Activated T-helper 17 cell treated with anti-CD3 and anti-CD28 coated beads, Interleukin-2, amount 50 U/mL, for 72 hours (primary cell): ENCODE data around the gene PANK4. TPM values are rescaled to one million over a fixed set of nuclear protein-coding genes. Genes with fewer than 3 reads are reported as not detected.

ENCODE experiments used
- ATAC-seq: fragments of 150-1000 bp; cut with Tn5 transposase; replicated peaks from 2 replicates; pipeline ENCODE4 v1.10.0; 2021; ENCODE audit warnings: mild to moderate bottlenecking, moderate library complexity
- H3K27ac Mint-ChIP-seq: one replicate; pipeline ENCODE4 v1.8.0; 2022; ENCODE audit warnings: mixed read lengths
- H3K27me3 Mint-ChIP-seq: one replicate; pipeline ENCODE4 v1.8.0; 2022; ENCODE audit warnings: mixed read lengths
- H3K36me3 Mint-ChIP-seq: one replicate; pipeline ENCODE4 v1.8.0; 2022; ENCODE audit warnings: low read depth, mild to moderate bottlenecking, mixed read lengths
- H3K4me1 Mint-ChIP-seq: one replicate; pipeline ENCODE4 v1.8.0; 2022; ENCODE audit warnings: mixed read lengths
- H3K4me3 Mint-ChIP-seq: one replicate; pipeline ENCODE4 v1.8.0; 2022; ENCODE audit warnings: mild to moderate bottlenecking, mixed read lengths
- H3K9me3 Mint-ChIP-seq: one replicate; pipeline ENCODE4 v1.8.0; 2022; ENCODE audit warnings: mixed read lengths
- total RNA-seq, 2 donors: library from RNA; stranded (reverse); gene quantifications; one replicate each; pipeline ENCODE4 v1.2.3, GENCODE V29; 2022

Gene PANK4
- total RNA-seq, 2 donors from 2014 or later = 41.7 to 54.9 TPM

- peaks cover 20% of the 10 kb centered on the region for H3K4me1 Mint-ChIP-seq
- H3K27me3 Mint-ChIP-seq = no peaks in the 10 kb centered on the region
- H3K4me3 Mint-ChIP-seq = no peak overlapping the region
- H3K27ac Mint-ChIP-seq = no peak overlapping the region
- H3K9me3 Mint-ChIP-seq = no peaks in the 10 kb centered on the region
- no peak for ATAC-seq
- peaks cover 71% of the 10 kb centered on the region for H3K36me3 Mint-ChIP-seq
These were observed 6.7 kb downstream of the PANK4 start for GRCh38 chr1:2519729-2520128.

- no peak for ATAC-seq
- Mint-ChIP-seq H3K4me1 (peaks cover 15% of the 10 kb centered on the region), H3K27ac (no peak overlapping the region), H3K4me3 (no peak overlapping the region), H3K27me3 (no peaks in the 10 kb centered on the region), H3K9me3 (no peaks in the 10 kb centered on the region), H3K36me3 (peaks cover 66% of the 10 kb centered on the region)
These were observed 7.2 kb downstream of the PANK4 start for GRCh38 chr1:2519029-2519685.

- ATAC-seq = no peak
- Mint-ChIP-seq H3K4me3 (no peak overlapping the region), H3K27me3 (no peaks in the 10 kb centered on the region), H3K4me1 (peaks cover 10% of the 10 kb centered on the region), H3K36me3 (peaks cover 64% of the 10 kb centered on the region), H3K9me3 (no peaks in the 10 kb centered on the region), H3K27ac (no peak overlapping the region)
These were observed 7.9 kb downstream of the PANK4 start for GRCh38 chr1:2518528-2518927.

- ATAC-seq = no peak
- Mint-ChIP-seq H3K4me3 (no peak overlapping the region), H3K27me3 (no peaks in the 10 kb centered on the region), H3K4me1 (peaks cover 6% of the 10 kb centered on the region), H3K9me3 (no peaks in the 10 kb centered on the region), H3K27ac (no peak overlapping the region), H3K36me3 (peaks cover 67% of the 10 kb centered on the region)
These were observed 8.4 kb downstream of the PANK4 start for GRCh38 chr1:2517966-2518365.

GRCh38 chr1:2516946-2517345 is 9.4 kb downstream of the PANK4 start:
- H3K27ac Mint-ChIP-seq = no peak overlapping the region
- no peaks in the 10 kb centered on the region for H3K27me3 Mint-ChIP-seq
- H3K9me3 Mint-ChIP-seq = no peaks in the 10 kb centered on the region
- H3K36me3 Mint-ChIP-seq = peaks cover 65% of the 10 kb centered on the region
- H3K4me1 Mint-ChIP-seq = no peaks in the 10 kb centered on the region
- no peak for ATAC-seq
- H3K4me3 Mint-ChIP-seq = no peak overlapping the region

DNA sequence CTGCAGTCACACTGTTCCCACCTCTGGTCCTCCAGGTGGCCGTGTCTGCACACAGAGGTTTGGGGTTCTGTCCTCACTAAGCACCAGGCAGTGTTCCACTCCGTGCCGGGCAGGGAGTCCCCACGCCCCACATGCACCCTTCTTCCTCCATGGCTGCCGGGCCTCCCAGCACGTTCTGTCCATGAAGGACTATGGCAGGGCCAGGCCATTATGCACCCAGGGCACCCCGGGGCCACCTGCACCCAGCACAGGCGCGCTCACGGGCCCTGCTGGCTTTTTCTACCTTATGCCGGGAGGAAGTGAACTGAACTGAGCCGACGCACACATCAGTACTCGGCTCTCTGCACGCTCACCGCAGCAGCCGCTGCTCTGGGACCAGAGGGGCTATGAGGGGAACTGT is 10.3 kb downstream of the PANK4 start:
- H3K9me3 Mint-ChIP-seq = no peaks in the 10 kb centered on the region
- peaks cover 68% of the 10 kb centered on the region for H3K36me3 Mint-ChIP-seq
- H3K4me3 Mint-ChIP-seq = no peak overlapping the region
- no peak overlapping the region for H3K27ac Mint-ChIP-seq
- no peaks in the 10 kb centered on the region for H3K4me1 Mint-ChIP-seq
- no peaks in the 10 kb centered on the region for H3K27me3 Mint-ChIP-seq
- ATAC-seq = no peak

DNA sequence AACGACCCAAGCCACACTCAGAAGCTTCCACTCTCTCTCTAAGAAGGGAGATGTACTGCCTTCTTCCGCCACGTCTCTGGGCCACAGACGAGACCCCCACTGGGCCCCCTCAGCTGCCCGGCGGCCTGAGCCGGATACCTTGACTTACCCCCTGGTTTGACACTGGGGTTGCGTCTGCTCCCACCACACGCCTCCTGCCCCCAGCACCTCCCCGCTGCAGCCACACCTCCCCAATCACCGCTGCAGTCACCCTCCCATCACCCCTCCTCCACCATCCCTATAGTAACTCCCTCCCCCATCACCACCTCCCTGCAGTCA is 10.7 kb downstream of the PANK4 start:
- Mint-ChIP-seq H3K27ac (no peak overlapping the region), H3K27me3 (no peaks in the 10 kb centered on the region), H3K4me1 (no peaks in the 10 kb centered on the region), H3K4me3 (no peak overlapping the region), H3K9me3 (no peaks in the 10 kb centered on the region), H3K36me3 (peaks cover 64% of the 10 kb centered on the region)
- no peak for ATAC-seq

DNA sequence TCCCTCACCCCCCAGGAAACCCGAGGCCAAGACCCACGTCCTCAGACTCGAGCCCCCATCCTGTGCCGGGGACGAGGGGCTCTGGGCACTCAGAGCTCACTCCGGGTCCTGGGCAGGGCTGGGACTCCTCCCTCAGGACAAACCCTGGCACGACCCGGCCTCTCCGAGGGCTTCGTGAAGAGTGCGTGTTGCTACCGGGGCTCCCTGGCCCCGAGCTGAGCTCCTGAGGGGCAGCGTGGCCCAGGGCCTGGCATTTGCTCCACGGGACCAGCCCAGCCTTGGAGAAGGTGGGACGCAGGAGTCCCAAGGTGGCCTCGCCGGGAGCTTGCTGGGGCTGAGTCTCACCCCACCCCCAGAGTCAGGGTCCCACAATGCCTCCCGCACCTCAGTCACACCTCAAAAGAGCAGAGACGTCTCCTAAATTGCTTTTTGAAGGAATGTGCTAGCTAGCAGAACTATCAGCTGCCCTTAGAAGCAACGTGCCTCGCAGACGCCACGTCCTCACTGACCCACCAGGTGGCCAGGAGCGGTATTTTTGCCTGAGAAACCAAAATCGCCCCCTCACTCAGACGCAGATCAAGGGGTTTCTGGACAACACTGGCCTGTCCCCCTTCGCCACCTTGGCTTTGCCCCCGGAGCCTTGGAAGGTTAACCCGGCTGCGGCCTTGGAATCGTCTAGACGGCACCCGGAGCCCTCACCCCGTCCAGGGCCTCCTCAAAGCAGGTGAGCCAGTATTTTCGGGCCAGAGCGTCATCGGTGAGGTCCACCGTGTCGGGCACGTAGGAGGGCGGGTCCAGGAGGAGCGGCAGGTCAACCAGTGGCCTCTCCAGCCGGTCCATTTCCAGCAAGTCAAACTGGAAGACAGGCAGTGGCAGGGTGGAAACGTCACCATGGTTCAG is 11.3 kb downstream of the PANK4 start:
- Mint-ChIP-seq H3K27ac (no peak overlapping the region), H3K36me3 (peaks cover 67% of the 10 kb centered on the region), H3K9me3 (no peaks in the 10 kb centered on the region), H3K4me3 (no peak overlapping the region), H3K4me1 (no peaks in the 10 kb centered on the region), H3K27me3 (no peaks in the 10 kb centered on the region)
- ATAC-seq = no peak

DNA sequence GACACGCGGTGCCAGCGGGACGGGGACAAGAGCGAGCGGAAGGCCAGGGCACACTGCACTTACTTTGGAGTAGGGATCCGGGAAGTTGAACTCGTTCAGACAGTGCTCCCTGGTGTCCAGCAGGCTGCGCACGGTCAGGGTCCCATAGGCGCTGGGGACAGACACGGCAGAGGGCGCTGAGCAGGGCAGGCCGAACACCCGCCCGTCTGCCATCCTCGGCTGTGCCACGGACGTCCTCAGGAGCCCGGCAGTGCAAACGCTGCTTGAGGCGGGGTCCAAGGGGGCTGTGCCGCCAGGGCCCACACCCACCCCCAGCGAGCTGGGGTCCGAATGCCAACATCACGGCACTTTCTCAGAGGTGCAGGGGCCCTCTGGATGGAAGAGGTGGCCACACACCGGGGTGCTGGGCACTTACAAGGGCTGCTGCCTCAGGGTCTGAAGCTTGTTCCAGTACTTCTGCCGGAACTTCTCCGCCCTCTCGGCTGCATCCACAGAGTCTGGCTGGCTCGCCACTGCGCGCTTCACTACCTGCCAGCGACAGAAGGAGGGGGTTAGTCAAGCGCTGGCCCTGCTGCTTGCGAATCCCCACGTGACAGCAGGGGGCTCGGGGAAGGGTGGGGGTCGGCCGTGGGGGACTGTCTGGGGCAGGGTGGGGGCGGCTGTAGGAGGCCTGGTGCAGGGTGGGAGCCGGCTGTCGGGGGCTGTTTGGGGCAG is 12.3 kb downstream of the PANK4 start:
- no peak overlapping the region for H3K4me3 Mint-ChIP-seq
- H3K9me3 Mint-ChIP-seq = no peaks in the 10 kb centered on the region
- ATAC-seq = no peak
- H3K4me1 Mint-ChIP-seq = no peaks in the 10 kb centered on the region
- no peaks in the 10 kb centered on the region for H3K27me3 Mint-ChIP-seq
- H3K36me3 Mint-ChIP-seq = peaks cover 71% of the 10 kb centered on the region
- no peak overlapping the region for H3K27ac Mint-ChIP-seq

DNA sequence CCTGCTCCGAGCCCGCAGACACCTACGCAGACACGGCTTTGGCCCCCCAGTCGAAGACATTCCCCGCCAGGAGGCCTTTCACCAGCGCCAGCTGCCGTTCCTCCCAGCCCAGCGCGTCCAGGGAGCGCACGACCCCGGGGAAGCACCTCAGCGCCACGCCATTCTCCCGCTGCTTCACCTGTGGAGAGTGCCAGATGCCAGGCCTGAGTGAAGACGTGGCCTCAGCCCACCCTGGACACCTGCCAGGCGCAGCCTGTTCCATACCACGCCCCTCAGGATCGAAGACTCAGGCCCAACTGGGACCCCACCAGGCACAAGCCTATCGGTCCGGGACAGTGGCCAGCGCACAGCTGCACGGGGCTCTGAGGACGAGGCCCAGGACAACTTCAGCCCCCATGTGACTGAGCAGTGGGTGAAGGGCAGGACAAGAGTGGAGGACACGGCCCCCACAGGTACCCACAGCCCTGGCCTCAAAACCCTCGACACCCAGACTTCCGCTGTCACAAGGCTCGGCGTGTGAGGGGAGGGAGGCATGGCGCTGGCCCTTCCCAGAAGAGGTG is 13.5 kb downstream of the PANK4 start:
- Mint-ChIP-seq H3K27ac (no peak overlapping the region), H3K4me1 (no peaks in the 10 kb centered on the region), H3K27me3 (no peaks in the 10 kb centered on the region), H3K36me3 (peaks cover 68% of the 10 kb centered on the region), H3K4me3 (no peak overlapping the region), H3K9me3 (no peaks in the 10 kb centered on the region)
- ATAC-seq = no peak

DNA sequence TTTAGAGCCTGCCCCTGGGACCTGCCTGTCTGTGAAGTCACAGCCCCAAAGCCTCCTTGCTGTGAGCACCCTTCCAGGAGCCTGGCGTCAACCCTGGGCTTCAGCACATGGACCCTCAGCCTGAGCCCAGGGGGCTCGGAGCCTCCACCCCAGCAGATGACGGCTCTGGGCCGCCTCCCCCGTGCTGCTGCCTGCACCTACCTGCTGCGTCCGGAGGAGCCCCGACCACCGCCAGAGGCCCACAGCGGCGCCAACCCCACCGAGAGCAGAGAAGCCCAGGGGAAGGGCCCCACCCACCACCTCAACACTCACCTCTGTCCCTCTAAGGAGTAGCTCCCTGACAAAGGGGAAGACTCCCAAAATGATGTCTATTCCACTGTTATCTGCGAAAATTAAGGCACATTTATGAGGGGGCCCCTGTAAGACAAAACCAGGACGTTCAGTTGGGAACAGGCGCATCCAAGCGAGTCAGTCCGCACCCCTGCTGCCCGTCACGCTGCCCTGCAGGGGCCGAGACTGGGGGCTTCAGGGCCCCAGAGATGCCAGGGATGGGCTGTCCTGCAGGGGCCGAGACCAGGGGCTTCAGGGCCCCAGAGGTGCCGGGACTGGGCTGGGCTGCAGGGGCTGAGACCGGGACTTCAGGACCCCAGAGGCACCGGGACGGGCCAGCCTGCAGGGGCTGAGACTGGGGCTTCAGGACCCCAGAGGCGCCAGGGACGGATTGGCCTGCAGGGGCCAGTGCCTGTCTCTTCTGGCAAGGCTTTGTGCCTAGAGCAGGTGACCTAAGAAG is 15.8 kb downstream of the PANK4 start:
- Mint-ChIP-seq H3K27me3 (no peaks in the 10 kb centered on the region), H3K9me3 (no peaks in the 10 kb centered on the region), H3K4me3 (no peak overlapping the region), H3K36me3 (peaks cover 46% of the 10 kb centered on the region), H3K27ac (no peak overlapping the region), H3K4me1 (no peaks in the 10 kb centered on the region)
- no peak for ATAC-seq

DNA sequence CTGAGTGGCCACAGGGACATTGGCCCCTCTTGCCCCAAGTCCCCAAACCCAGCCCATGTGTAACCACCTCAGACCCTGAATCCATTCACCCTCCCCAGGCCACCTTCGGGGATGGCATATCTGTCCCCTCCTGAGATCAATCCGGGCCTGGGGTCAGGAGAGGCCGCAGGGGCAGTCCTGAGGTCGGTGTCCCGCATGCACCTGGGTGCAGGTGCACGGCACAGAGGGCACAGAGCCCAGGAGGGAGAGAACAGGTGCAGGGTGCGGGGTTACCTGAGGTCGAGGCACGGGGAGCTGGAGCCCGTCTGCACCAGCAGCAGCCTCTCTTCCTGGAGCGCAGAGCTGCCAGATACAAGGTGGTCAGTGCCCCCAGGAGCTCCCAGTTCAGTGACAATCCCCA is 16.8 kb downstream of the PANK4 start:
- no peaks in the 10 kb centered on the region for H3K9me3 Mint-ChIP-seq
- peaks cover 41% of the 10 kb centered on the region for H3K36me3 Mint-ChIP-seq
- no peak overlapping the region for H3K4me3 Mint-ChIP-seq
- H3K27ac Mint-ChIP-seq = no peak overlapping the region
- H3K27me3 Mint-ChIP-seq = no peaks in the 10 kb centered on the region
- H3K4me1 Mint-ChIP-seq = no peaks in the 10 kb centered on the region
- no peak for ATAC-seq

DNA sequence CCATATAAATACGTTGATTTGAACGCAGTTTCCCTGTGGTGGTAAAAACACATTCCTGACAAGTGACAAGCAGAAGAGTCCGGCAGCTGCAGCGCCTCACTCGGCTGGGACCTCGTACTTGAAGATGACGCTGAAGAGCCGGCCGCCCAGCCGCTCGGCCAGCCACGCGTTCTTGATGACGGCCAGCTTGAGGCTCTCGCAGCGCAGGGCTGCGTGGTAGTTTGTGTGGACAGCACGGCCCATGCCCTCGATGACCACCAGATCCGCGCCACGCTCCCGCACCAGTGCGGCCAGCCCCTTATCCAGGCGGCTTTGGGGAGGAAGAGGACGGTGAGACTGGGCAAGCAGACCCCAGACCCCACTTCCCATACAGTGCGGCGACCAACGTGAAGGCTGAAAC is 17.6 kb downstream of the PANK4 start:
- Mint-ChIP-seq H3K4me1 (no peaks in the 10 kb centered on the region), H3K4me3 (no peak overlapping the region), H3K27me3 (no peaks in the 10 kb centered on the region), H3K9me3 (no peaks in the 10 kb centered on the region), H3K36me3 (peaks cover 39% of the 10 kb centered on the region), H3K27ac (no peak overlapping the region)
- ATAC-seq = no peak

GRCh38 chr1:2508180-2508579 is 18.2 kb downstream of the PANK4 start:
- H3K9me3 Mint-ChIP-seq = no peaks in the 10 kb centered on the region
- no peak overlapping the region for H3K27ac Mint-ChIP-seq
- no peaks in the 10 kb centered on the region for H3K4me1 Mint-ChIP-seq
- no peak for ATAC-seq
- H3K27me3 Mint-ChIP-seq = no peaks in the 10 kb centered on the region
- H3K4me3 Mint-ChIP-seq = no peak overlapping the region
- H3K36me3 Mint-ChIP-seq = peaks cover 34% of the 10 kb centered on the region
